ENCODE data around the gene ZFAND6.
A peak's percentile ranks its signal among the peaks of the same experiment; 100 is the strongest.

The ZFAND6 gene

GRCh38 chr15:80095511-80095910 is 36.0 kb downstream of the ZFAND6 start:
- Histone ChIP-seq H2BK5ac (ENCODE audit: low read depth, low read length, poor library complexity) (no peak overlapping the region), H3K36me3 (ENCODE audit: control insufficient read depth in 1 of 2, insufficient read depth in 2 of 2, low read length in 2 of 2) (no peaks in the 10 kb centered on the region), H3K4me3 (ENCODE audit: low read depth, low read length) (no peak overlapping the region), H3K4me2 (ENCODE audit: low read length) (no peak overlapping the region), H3K18ac (ENCODE audit: low read length) (no peak overlapping the region), H3K27ac (ENCODE audit: low read depth, low read length) (no peak overlapping the region), H3K27me3 (ENCODE audit: insufficient read depth, low read length) (no peaks in the 10 kb centered on the region), H3K79me1 (ENCODE audit: low read length) (no peaks in the 10 kb centered on the region), H2BK120ac (ENCODE audit: insufficient read depth, low read length, poor library complexity) (no peak overlapping the region), H3K79me2 (ENCODE audit: control insufficient read depth, insufficient read depth, low read length, poor library complexity) (no peaks in the 10 kb centered on the region), H2AK5ac (ENCODE audit: low read length) (no peak overlapping the region), H3K9ac (ENCODE audit: low read length) (no peak overlapping the region), H3K9me3 (ENCODE audit: insufficient read depth, low read depth, low read length) (no peaks in the 10 kb centered on the region), H3K4me1 (ENCODE audit: control insufficient read depth in 1 of 2, insufficient read depth in 2 of 2, low read length in 2 of 2) (no peaks in the 10 kb centered on the region), H4K91ac (ENCODE audit: low read depth, low read length) (no peak overlapping the region), H3K23ac (ENCODE audit: low read length) (no peak overlapping the region), H2AFZ (ENCODE audit: insufficient read depth, low read length, poor library complexity) (no peak overlapping the region), H3K14ac (ENCODE audit: low read length) (no peak overlapping the region), H2BK12ac (ENCODE audit: low read length) (no peak overlapping the region), H4K8ac (ENCODE audit: low read depth, low read length) (no peak overlapping the region), H4K12ac (ENCODE audit: low read depth, low read length) (no peak overlapping the region), H3K4ac (ENCODE audit: low read depth, low read length) (no peak overlapping the region)
- DNase-seq: no peak
- WGBS (ENCODE audit: extremely low coverage, insufficient coverage, insufficient read length): no CpG with 5 or more reads among the region's 4 CpGs

DNA sequence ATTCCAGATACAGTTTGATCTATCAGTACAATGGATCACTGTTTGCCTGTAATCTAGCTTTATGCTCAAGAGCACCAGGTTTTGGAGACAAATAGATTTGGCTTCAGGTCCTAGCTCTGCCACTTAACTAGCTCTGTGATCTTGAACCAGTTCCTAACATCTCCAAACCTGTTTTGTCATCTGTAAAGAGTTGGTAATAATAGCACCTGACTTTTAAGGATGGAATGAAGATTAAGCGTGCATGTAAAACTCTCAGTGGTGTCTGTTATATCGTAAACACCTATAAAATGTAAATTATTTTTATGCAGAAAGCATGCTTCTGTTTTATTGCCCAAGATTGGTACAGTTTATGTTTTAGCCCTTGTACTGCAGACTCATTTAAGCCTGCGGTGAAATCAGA is 36.5 kb downstream of the ZFAND6 start:
- Histone ChIP-seq H2AK5ac (ENCODE audit: low read length) (no peak overlapping the region), H2BK5ac (ENCODE audit: low read depth, low read length, poor library complexity) (no peak overlapping the region), H3K27ac (ENCODE audit: low read depth, low read length) (no peak overlapping the region), H4K8ac (ENCODE audit: low read depth, low read length) (no peak overlapping the region), H3K27me3 (ENCODE audit: insufficient read depth, low read length) (no peaks in the 10 kb centered on the region), H3K14ac (ENCODE audit: low read length) (no peak overlapping the region), H2AFZ (ENCODE audit: insufficient read depth, low read length, poor library complexity) (no peak overlapping the region), H3K9me3 (ENCODE audit: insufficient read depth, low read depth, low read length) (no peaks in the 10 kb centered on the region), H3K79me2 (ENCODE audit: control insufficient read depth, insufficient read depth, low read length, poor library complexity) (no peaks in the 10 kb centered on the region), H4K12ac (ENCODE audit: low read depth, low read length) (no peak overlapping the region), H3K36me3 (ENCODE audit: control insufficient read depth in 1 of 2, insufficient read depth in 2 of 2, low read length in 2 of 2) (peaks cover 0 to under 1% of the 10 kb centered on the region in 2 experiments), H4K91ac (ENCODE audit: low read depth, low read length) (no peak overlapping the region), H3K4me1 (ENCODE audit: control insufficient read depth in 1 of 2, insufficient read depth in 2 of 2, low read length in 2 of 2) (no peaks in the 10 kb centered on the region), H3K79me1 (ENCODE audit: low read length) (no peaks in the 10 kb centered on the region), H3K4me2 (ENCODE audit: low read length) (no peak overlapping the region), H3K4ac (ENCODE audit: low read depth, low read length) (no peak overlapping the region), H3K9ac (ENCODE audit: low read length) (no peak overlapping the region), H3K23ac (ENCODE audit: low read length) (no peak overlapping the region), H3K18ac (ENCODE audit: low read length) (no peak overlapping the region), H2BK120ac (ENCODE audit: insufficient read depth, low read length, poor library complexity) (no peak overlapping the region), H2BK12ac (ENCODE audit: low read length) (no peak overlapping the region), H3K4me3 (ENCODE audit: low read depth, low read length) (no peak overlapping the region)
- DNase-seq: no peak
- WGBS (ENCODE audit: extremely low coverage, insufficient coverage, insufficient read length): no CpG with 5 or more reads among the region's 3 CpGs

- no CpG with 5 or more reads among the region's 1 CpG for WGBS (ENCODE audit: extremely low coverage, insufficient coverage, insufficient read length)
- H3K27me3 ChIP-seq (ENCODE audit: insufficient read depth, low read length): no peaks in the 10 kb centered on the region
- H3K4me1 ChIP-seq (ENCODE audit: control insufficient read depth in 1 of 2, insufficient read depth in 2 of 2, low read length in 2 of 2): no peaks in the 10 kb centered on the region
- peaks cover 3 to 4% of the 10 kb centered on the region in 2 experiments for H3K36me3 ChIP-seq (ENCODE audit: control insufficient read depth in 1 of 2, insufficient read depth in 2 of 2, low read length in 2 of 2)
- no peak overlapping the region for H2BK12ac ChIP-seq (ENCODE audit: low read length)
- H4K12ac ChIP-seq (ENCODE audit: low read depth, low read length): no peak overlapping the region
- H4K8ac ChIP-seq (ENCODE audit: low read depth, low read length): no peak overlapping the region
- H4K91ac ChIP-seq (ENCODE audit: low read depth, low read length): no peak overlapping the region
- H3K4me2 ChIP-seq (ENCODE audit: low read length): no peak overlapping the region
- no peak overlapping the region for H3K18ac ChIP-seq (ENCODE audit: low read length)
- H2BK5ac ChIP-seq (ENCODE audit: low read depth, low read length, poor library complexity): no peak overlapping the region
- no peak overlapping the region for H3K27ac ChIP-seq (ENCODE audit: low read depth, low read length)
- no peaks in the 10 kb centered on the region for H3K9me3 ChIP-seq (ENCODE audit: insufficient read depth, low read depth, low read length)
- no peak for DNase-seq
- H3K4ac ChIP-seq (ENCODE audit: low read depth, low read length): no peak overlapping the region
- H3K4me3 ChIP-seq (ENCODE audit: low read depth, low read length): no peak overlapping the region
- H2AK5ac ChIP-seq (ENCODE audit: low read length): no peak overlapping the region
- H2BK120ac ChIP-seq (ENCODE audit: insufficient read depth, low read length, poor library complexity): no peak overlapping the region
- no peak overlapping the region for H2AFZ ChIP-seq (ENCODE audit: insufficient read depth, low read length, poor library complexity)
- no peak overlapping the region for H3K9ac ChIP-seq (ENCODE audit: low read length)
- H3K79me1 ChIP-seq (ENCODE audit: low read length): no peaks in the 10 kb centered on the region
- no peaks in the 10 kb centered on the region for H3K79me2 ChIP-seq (ENCODE audit: control insufficient read depth, insufficient read depth, low read length, poor library complexity)
- H3K14ac ChIP-seq (ENCODE audit: low read length): no peak overlapping the region
- no peak overlapping the region for H3K23ac ChIP-seq (ENCODE audit: low read length)
Measured at GRCh38 chr15:80098341-80098740, 38.9 kb downstream of the ZFAND6 start.

GRCh38 chr15:80099241-80099640 is 39.8 kb downstream of the ZFAND6 start:
- Histone ChIP-seq H2BK12ac (ENCODE audit: low read length) (no peak overlapping the region), H3K27me3 (ENCODE audit: insufficient read depth, low read length) (no peaks in the 10 kb centered on the region), H4K8ac (ENCODE audit: low read depth, low read length) (no peak overlapping the region), H3K4me3 (ENCODE audit: low read depth, low read length) (no peak overlapping the region), H3K36me3 (ENCODE audit: control insufficient read depth in 1 of 2, insufficient read depth in 2 of 2, low read length in 2 of 2) (peaks cover 5 to 6% of the 10 kb centered on the region in 2 experiments), H3K9me3 (ENCODE audit: insufficient read depth, low read depth, low read length) (no peaks in the 10 kb centered on the region), H3K23ac (ENCODE audit: low read length) (no peak overlapping the region), H3K9ac (ENCODE audit: low read length) (no peak overlapping the region), H4K12ac (ENCODE audit: low read depth, low read length) (no peak overlapping the region), H4K91ac (ENCODE audit: low read depth, low read length) (no peak overlapping the region), H2AK5ac (ENCODE audit: low read length) (no peak overlapping the region), H3K79me2 (ENCODE audit: control insufficient read depth, insufficient read depth, low read length, poor library complexity) (no peaks in the 10 kb centered on the region), H3K4me2 (ENCODE audit: low read length) (no peak overlapping the region), H2BK5ac (ENCODE audit: low read depth, low read length, poor library complexity) (no peak overlapping the region), H3K18ac (ENCODE audit: low read length) (no peak overlapping the region), H3K4me1 (ENCODE audit: control insufficient read depth in 1 of 2, insufficient read depth in 2 of 2, low read length in 2 of 2) (no peaks in the 10 kb centered on the region), H3K27ac (ENCODE audit: low read depth, low read length) (no peak overlapping the region), H3K79me1 (ENCODE audit: low read length) (no peaks in the 10 kb centered on the region), H3K14ac (ENCODE audit: low read length) (no peak overlapping the region), H3K4ac (ENCODE audit: low read depth, low read length) (no peak overlapping the region), H2AFZ (ENCODE audit: insufficient read depth, low read length, poor library complexity) (no peak overlapping the region), H2BK120ac (ENCODE audit: insufficient read depth, low read length, poor library complexity) (no peak overlapping the region)
- WGBS (ENCODE audit: extremely low coverage, insufficient coverage, insufficient read length): no CpG with 5 or more reads among the region's 3 CpGs
- peak in 1 of 2 donors; percentile 47 for DNase-seq
